Fibroblast of peridontal ligament (primary cell): Measurements from ENCODE around the gene ASTN2.
"Not testable (repeated sequence)": the region's sequence is repeated elsewhere in the genome, so short reads cannot be mapped to it uniquely, and the experiment has no call there.

Experiments used
- DNase-seq: peaks from one replicate; pipeline ENCODE4 v3.0.0-alpha.2; 2010; ENCODE audit errors: extremely low read depth

Gene ASTN2

GRCh38 chr9:117074784-117075520 lies 339.9 kb downstream of the ASTN2 start:
- DNase-seq = no peak

GRCh38 chr9:117074342-117074662 lies 340.6 kb downstream of the ASTN2 start:
- DNase-seq = no peak

GRCh38 chr9:117073539-117074341 lies 341.1 kb downstream of the ASTN2 start:
- DNase-seq = no peak

- DNase-seq = no peak
Measured at GRCh38 chr9:117073071-117073470, 341.8 kb downstream of the ASTN2 start.

GRCh38 chr9:117072216-117072615 lies 342.6 kb downstream of the ASTN2 start:
- DNase-seq = no peak

GRCh38 chr9:117071673-117072207 lies 343.1 kb downstream of the ASTN2 start:
- DNase-seq = not testable (repeated sequence)

- no peak for DNase-seq
Measured at GRCh38 chr9:117063721-117064471, 351.0 kb downstream of the ASTN2 start.

- no peak for DNase-seq
Measured at GRCh38 chr9:117060963-117061362, 353.9 kb downstream of the ASTN2 start.

GRCh38 chr9:117050007-117050406 lies 364.9 kb downstream of the ASTN2 start:
- no peak for DNase-seq

- DNase-seq = no peak
Measured at GRCh38 chr9:117046666-117047327, 368.1 kb downstream of the ASTN2 start.

- DNase-seq = no peak
Measured at GRCh38 chr9:117044241-117044640, 370.6 kb downstream of the ASTN2 start.

GRCh38 chr9:117043159-117043558 lies 371.7 kb downstream of the ASTN2 start:
- no peak for DNase-seq

GRCh38 chr9:117035546-117035945 lies 379.3 kb downstream of the ASTN2 start:
- no peak for DNase-seq

- DNase-seq = no peak
Measured at GRCh38 chr9:117034866-117035265, 380.0 kb downstream of the ASTN2 start.

GRCh38 chr9:117030254-117030768 lies 384.5 kb downstream of the ASTN2 start:
- no peak for DNase-seq

GRCh38 chr9:117029341-117029740 lies 385.5 kb downstream of the ASTN2 start:
- DNase-seq = no peak

- no peak for DNase-seq
Measured at GRCh38 chr9:117028103-117028858, 386.6 kb downstream of the ASTN2 start.

GRCh38 chr9:117021906-117022305 lies 393.0 kb downstream of the ASTN2 start:
- no peak for DNase-seq

GRCh38 chr9:117018966-117019617 lies 395.8 kb downstream of the ASTN2 start:
- DNase-seq = no peak

- no peak for DNase-seq
Measured at GRCh38 chr9:117017414-117017985, 397.4 kb downstream of the ASTN2 start.
